ENCODE data around the gene INTS6.

INTS6 gene

DNA sequence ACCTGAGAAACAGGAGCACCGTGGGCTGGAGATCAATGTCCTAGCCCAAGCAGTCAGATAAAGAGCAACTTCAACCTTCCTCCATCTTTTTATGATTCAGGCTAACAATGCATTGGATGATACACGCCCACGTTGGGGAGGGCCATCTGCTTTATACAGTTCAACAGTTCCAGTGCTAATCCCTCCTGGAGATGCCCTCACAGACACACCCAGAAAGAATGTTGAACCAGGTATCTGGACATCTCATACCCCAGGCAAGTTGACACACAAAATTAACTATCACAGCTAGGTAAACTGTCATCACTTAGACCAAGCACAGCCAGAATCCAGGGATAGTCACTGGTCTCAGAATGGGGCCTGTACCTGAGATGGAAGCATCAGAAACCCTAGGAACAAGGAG lies 134.0 kb downstream of the INTS6 start:
- no peak for DNase-seq (ENCODE audit: low read depth)

- DNase-seq (ENCODE audit: low read depth), result no peak
Observed at GRCh38 chr13:51318015-51318414, 134.8 kb downstream of the INTS6 start.

GRCh38 chr13:51317262-51317661 lies 135.6 kb downstream of the INTS6 start:
- no peak for DNase-seq (ENCODE audit: low read depth)

DNA sequence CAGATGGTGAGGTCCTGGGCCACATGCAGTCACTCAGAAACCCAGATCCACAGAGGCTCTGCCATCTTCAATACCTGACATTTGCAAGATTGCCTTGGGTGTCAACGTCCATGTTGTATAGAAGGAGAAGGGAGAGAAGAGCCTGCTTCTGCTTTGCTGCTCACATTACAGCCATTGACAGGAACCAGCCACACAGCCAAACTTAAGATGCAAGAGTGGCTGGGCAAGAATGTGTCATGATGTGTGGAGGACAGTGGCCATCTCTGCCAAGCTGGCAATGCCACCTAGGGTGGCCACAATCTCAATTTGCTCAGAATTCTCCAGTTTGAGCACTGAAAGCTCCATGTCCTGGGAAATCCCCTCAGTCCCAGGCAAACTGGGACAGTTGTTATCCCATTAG lies 139.2 kb downstream of the INTS6 start:
- DNase-seq (ENCODE audit: low read depth), result no peak

DNA sequence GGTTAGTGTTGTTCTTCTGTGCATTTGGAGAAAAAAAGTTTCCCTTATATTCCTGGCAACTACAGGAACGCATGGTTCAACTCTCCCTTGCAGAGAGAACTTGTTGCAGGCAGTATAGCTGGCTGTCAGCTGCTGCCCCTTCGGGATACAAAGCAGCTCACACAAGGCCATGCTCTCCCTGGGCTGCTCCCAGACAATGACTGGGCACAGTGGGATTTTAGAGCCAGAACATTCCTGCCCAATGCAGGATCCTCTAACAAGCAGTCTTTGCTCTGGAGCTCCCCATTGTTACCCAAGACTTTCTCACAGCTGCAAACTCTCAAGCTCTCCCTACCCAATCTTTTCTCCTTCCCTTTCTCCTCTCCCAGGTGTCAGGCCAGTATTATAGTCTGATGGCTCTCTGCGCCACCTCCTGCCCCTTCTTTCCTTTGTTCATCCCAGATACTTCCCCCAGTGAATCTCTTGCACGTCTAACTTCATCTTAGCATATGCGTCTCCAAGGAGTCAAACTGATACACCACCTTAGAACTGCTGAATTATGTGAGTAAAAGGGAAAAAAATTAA lies 140.8 kb downstream of the INTS6 start:
- DNase-seq (ENCODE audit: low read depth), result no peak

Measured in stimulated activated CD8-positive, alpha-beta memory T cell treated with anti-CD3 and anti-CD28 coated beads, Interleukin-12 subunit alpha, Interleukin-12 subunit beta, amount 100 ng/mL, for 4 hours (primary cell).